KOPT-K1 (cell line): ENCODE measurements around the gene METTL25B.
A peak's percentile ranks its signal among the peaks of the same experiment; 100 is the strongest.
"Not testable (repeated sequence)": the region's sequence is repeated elsewhere in the genome, so short reads cannot be mapped to it uniquely, and the experiment has no call there.

Experiments
- H3K27ac ChIP-seq: fragments of 200-600 bp; sonication (generic); 2 replicates; pipeline ENCODE4 v1.5.1; 2016; ENCODE audit warnings: antibody characterized with exemption, mild to moderate bottlenecking, low read depth, low read length; ENCODE audit not compliant: poor library complexity, severe bottlenecking
- H3K36me3 ChIP-seq: fragments of 200-600 bp; sonication (generic); 2 replicates; pipeline ENCODE4 v1.5.1; 2017; ENCODE audit warnings: antibody characterized with exemption, mild to moderate bottlenecking, low read length, moderate library complexity; ENCODE audit not compliant: insufficient read depth
- H3K9me3 ChIP-seq: fragments of 200-600 bp; sonication (generic); 2 replicates; pipeline ENCODE4 v1.5.1; 2017; ENCODE audit warnings: antibody characterized with exemption, low read length, mild to moderate bottlenecking; ENCODE audit not compliant: insufficient read depth, poor library complexity, severe bottlenecking

Gene METTL25B

GRCh38 chr1:156757572-156758253, 29.4 kb downstream of the METTL25B start:
- not testable (repeated sequence) for H3K36me3 ChIP-seq, H3K9me3 ChIP-seq, H3K27ac ChIP-seq

- Histone ChIP-seq H3K27ac (no peak overlapping the region), H3K36me3 (no peaks in the 10 kb centered on the region), H3K9me3 (no peaks in the 10 kb centered on the region)
Measured at GRCh38 chr1:156760092-156760795, 32.0 kb downstream of the METTL25B start.

GRCh38 chr1:156760796-156761104, 32.5 kb downstream of the METTL25B start:
- no peak overlapping the region for H3K27ac ChIP-seq
- H3K36me3 ChIP-seq, result no peaks in the 10 kb centered on the region
- no peaks in the 10 kb centered on the region for H3K9me3 ChIP-seq

- H3K27ac ChIP-seq, H3K36me3 ChIP-seq, H3K9me3 ChIP-seq: not testable (repeated sequence)
Measured at GRCh38 chr1:156765136-156765535, 36.9 kb downstream of the METTL25B start.

GRCh38 chr1:156765666-156766065, 37.4 kb downstream of the METTL25B start:
- Histone ChIP-seq H3K27ac (no peak overlapping the region), H3K9me3 (no peaks in the 10 kb centered on the region), H3K36me3 (peaks cover 10% of the 10 kb centered on the region)

- H3K27ac ChIP-seq, result peak overlapping the region; percentile 86
- H3K9me3 ChIP-seq, result no peaks in the 10 kb centered on the region
- H3K36me3 ChIP-seq, result peaks cover 18% of the 10 kb centered on the region
Measured at GRCh38 chr1:156766298-156767100, 38.2 kb downstream of the METTL25B start.

GRCh38 chr1:156767101-156767878, 39.0 kb downstream of the METTL25B start, which contains the start of gene PRCC:
Gene PRCC (plus strand): TSS chr1:156767535. CDS start chr1:156767772, 237 bp downstream.
- Histone ChIP-seq H3K36me3 (peaks cover 25% of the 10 kb centered on the region), H3K27ac (peak within 1 kb of the TSS; percentile 86), H3K9me3 (no peaks in the 10 kb centered on the region)

- H3K36me3 ChIP-seq, result peaks cover 32% of the 10 kb centered on the region
- H3K9me3 ChIP-seq, result no peaks in the 10 kb centered on the region
- H3K27ac ChIP-seq, result peak overlapping the region; percentile 86
Measured at GRCh38 chr1:156767879-156768604, 39.8 kb downstream of the METTL25B start.

GRCh38 chr1:156768610-156769295, 40.5 kb downstream of the METTL25B start:
- Histone ChIP-seq H3K36me3 (peaks cover 39% of the 10 kb centered on the region), H3K9me3 (no peaks in the 10 kb centered on the region), H3K27ac (peak overlapping the region; percentile 86)

GRCh38 chr1:156772222-156772621, 44.0 kb downstream of the METTL25B start:
- Histone ChIP-seq H3K36me3 (peaks cover 57% of the 10 kb centered on the region), H3K9me3 (no peaks in the 10 kb centered on the region), H3K27ac (no peak overlapping the region)

GRCh38 chr1:156772728-156773497, 44.6 kb downstream of the METTL25B start:
- H3K36me3 ChIP-seq, result peaks cover 57% of the 10 kb centered on the region
- no peak overlapping the region for H3K27ac ChIP-seq
- no peaks in the 10 kb centered on the region for H3K9me3 ChIP-seq

GRCh38 chr1:156773607-156774006, 45.3 kb downstream of the METTL25B start:
- no peak overlapping the region for H3K27ac ChIP-seq
- peaks cover 57% of the 10 kb centered on the region for H3K36me3 ChIP-seq
- H3K9me3 ChIP-seq, result no peaks in the 10 kb centered on the region

- H3K27ac ChIP-seq, result no peak overlapping the region
- no peaks in the 10 kb centered on the region for H3K9me3 ChIP-seq
- H3K36me3 ChIP-seq, result peaks cover 53% of the 10 kb centered on the region
Measured at GRCh38 chr1:156775799-156776198, 47.5 kb downstream of the METTL25B start.
